GM19438 (cell line): ENCODE results near the gene PEX7.
"Not testable (repeated sequence)": the region's sequence is repeated elsewhere in the genome, so short reads cannot be mapped to it uniquely, and the experiment has no call there.

Experiments
- ATAC-seq: cut with Tn5 transposase; IDR thresholded peaks from one replicate; pipeline ENCODE4 v1.9.1; 2021; ENCODE audit warnings: low read depth; ENCODE audit not compliant: unreplicated experiment

Gene PEX7

GRCh38 chr6:136840276-136841001 lies 18.0 kb downstream of the PEX7 start:
- no peak for ATAC-seq

GRCh38 chr6:136843210-136843609 lies 20.8 kb downstream of the PEX7 start:
- no peak for ATAC-seq

- ATAC-seq = no peak
Observed at GRCh38 chr6:136846046-136846445, 23.7 kb downstream of the PEX7 start.

- not testable (repeated sequence) for ATAC-seq
Observed at GRCh38 chr6:136846477-136846876, 24.1 kb downstream of the PEX7 start.

- not testable (repeated sequence) for ATAC-seq
Observed at GRCh38 chr6:136849979-136850563, 27.7 kb downstream of the PEX7 start.

- ATAC-seq = no peak
Observed at GRCh38 chr6:136859430-136859829, 37.0 kb downstream of the PEX7 start.

GRCh38 chr6:136860043-136860442 lies 37.7 kb downstream of the PEX7 start:
- ATAC-seq = no peak

- no peak for ATAC-seq
Observed at GRCh38 chr6:136862662-136863061, 40.3 kb downstream of the PEX7 start.

- ATAC-seq = no peak
Observed at GRCh38 chr6:136863752-136864151, 41.4 kb downstream of the PEX7 start.

GRCh38 chr6:136864676-136865075 lies 42.3 kb downstream of the PEX7 start:
- no peak for ATAC-seq

GRCh38 chr6:136866872-136867416 lies 44.6 kb downstream of the PEX7 start:
- no peak for ATAC-seq

GRCh38 chr6:136869451-136869850 lies 47.1 kb downstream of the PEX7 start:
- ATAC-seq = no peak

- no peak for ATAC-seq
Observed at GRCh38 chr6:136873748-136874147, 51.4 kb downstream of the PEX7 start.

GRCh38 chr6:136876469-136876868 lies 54.1 kb downstream of the PEX7 start:
- not testable (repeated sequence) for ATAC-seq

GRCh38 chr6:136880748-136881460 lies 58.5 kb downstream of the PEX7 start:
- ATAC-seq = no peak

- no peak for ATAC-seq
Observed at GRCh38 chr6:136886091-136886490, 63.7 kb downstream of the PEX7 start.

- ATAC-seq = no peak
Observed at GRCh38 chr6:136887953-136888352, 65.6 kb downstream of the PEX7 start.

GRCh38 chr6:136889271-136890193 lies 67.1 kb downstream of the PEX7 start:
- no peak for ATAC-seq

GRCh38 chr6:136890194-136890839 lies 67.9 kb downstream of the PEX7 start:
- ATAC-seq = no peak

- no peak for ATAC-seq
Observed at GRCh38 chr6:136890986-136891385, 68.6 kb downstream of the PEX7 start.
